ENCODE results near the gene REM2.

Gene REM2, protein sequence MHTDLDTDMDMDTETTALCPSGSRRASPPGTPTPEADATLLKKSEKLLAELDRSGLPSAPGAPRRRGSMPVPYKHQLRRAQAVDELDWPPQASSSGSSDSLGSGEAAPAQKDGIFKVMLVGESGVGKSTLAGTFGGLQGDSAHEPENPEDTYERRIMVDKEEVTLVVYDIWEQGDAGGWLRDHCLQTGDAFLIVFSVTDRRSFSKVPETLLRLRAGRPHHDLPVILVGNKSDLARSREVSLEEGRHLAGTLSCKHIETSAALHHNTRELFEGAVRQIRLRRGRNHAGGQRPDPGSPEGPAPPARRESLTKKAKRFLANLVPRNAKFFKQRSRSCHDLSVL

DNA sequence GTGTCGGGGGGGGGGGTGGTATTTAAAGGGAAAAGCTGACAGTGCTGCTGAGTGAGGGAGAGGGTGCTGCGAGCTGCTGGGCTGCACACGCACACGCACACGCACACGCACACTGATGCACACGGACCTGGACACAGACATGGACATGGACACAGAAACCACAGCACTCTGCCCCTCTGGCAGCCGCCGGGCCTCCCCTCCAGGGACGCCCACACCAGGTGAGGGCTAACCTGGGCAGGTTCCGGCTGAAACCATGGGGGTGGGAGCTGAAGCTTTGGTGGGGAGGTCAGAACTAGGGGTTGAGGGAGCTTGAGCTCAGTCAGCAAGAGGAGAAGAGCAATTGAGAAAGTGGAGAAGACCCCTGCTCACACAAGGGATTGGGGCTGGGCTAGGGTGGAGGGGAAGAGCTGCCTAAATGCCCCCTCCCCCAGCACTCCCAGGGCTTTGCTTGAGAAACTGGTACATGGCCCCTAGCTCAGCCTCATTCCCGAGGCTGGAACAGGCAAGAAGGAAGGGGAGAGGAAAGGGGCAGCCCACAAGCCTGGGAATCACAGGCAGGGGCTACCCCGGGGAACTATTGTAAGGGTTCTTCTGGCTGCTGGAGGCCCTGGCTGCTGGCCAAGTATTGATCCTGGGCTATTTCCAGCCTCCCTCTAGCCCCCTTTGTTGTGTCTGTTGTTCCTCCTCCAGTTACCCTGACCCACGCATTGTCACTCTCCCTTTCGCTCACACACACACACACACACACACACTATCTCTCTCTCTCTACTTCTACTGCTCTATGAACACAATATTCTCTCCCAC is at the start of gene REM2:
Gene REM2 (plus strand): TSS at position 50 of the 804 bp plus-strand sequence. CDS start 66 bp downstream, at position 116.
- DNase-seq (ENCODE audit: low read depth in 3 of 3, low spot score in 1 of 3): no peak

DNA sequence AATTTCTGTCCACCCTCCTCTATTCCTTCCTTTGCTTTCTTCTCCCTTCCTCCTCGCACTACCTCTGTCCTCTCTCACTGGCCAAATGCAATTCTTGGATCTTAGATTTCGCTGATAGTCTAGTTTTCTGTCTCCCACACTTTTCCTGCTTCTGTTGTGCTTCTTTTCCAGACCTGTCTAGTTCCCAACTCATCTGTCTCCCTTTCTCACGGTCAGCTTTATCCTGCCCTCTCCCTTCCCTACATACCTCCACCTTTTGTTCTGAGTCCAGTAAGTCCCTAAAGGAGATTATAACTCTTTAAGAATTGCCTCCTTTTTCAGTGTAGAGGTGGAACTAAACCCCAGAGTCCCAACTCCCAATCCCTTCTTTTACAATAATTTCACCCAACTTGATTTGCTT is 47.5 kb upstream of the REM2 start:
- no peak for DNase-seq (ENCODE audit: low read depth in 3 of 3, low spot score in 1 of 3)

DNA sequence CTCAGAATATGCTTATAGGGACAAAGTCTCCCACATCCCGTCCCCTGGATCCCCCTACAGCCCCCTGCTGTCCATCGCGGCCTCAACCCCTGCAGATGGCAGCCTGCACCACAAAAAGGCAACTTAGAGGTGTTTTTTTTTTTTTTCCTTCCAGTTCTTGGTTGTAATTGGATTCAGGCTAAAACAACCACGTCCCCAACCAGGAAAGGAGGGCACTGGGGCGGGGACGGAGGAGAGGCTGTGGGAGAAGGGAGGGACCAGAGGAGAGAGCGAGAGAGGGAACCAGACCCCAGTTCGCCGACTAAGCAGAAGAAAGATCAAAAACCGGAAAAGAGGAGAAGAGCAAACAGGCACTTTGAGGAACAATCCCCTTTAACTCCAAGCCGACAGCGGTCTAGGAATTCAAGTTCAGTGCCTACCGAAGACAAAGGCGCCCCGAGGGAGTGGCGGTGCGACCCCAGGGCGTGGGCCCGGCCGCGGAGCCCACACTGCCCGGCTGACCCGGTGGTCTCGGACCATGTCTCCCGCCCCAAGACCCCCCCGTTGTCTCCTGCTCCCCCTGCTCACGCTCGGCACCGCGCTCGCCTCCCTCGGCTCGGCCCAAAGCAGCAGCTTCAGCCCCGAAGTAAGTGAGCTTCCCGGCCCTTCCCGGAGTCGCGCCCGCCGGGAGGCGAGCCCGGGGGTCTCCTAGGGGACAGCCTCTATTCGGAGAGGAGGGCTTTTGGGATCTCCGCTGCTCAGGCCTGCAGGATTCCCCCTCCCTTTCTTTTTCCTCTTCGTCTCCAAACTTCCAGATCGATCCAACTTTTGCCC is 46.5 kb upstream of the REM2 start, which contains the start of gene MMP14:
Gene MMP14 (plus strand): TSS at position 285 of the 813 bp plus-strand sequence. CDS start 233 bp downstream, at position 518.
- no peak for DNase-seq (ENCODE audit: low read depth in 3 of 3, low spot score in 1 of 3)

DNA sequence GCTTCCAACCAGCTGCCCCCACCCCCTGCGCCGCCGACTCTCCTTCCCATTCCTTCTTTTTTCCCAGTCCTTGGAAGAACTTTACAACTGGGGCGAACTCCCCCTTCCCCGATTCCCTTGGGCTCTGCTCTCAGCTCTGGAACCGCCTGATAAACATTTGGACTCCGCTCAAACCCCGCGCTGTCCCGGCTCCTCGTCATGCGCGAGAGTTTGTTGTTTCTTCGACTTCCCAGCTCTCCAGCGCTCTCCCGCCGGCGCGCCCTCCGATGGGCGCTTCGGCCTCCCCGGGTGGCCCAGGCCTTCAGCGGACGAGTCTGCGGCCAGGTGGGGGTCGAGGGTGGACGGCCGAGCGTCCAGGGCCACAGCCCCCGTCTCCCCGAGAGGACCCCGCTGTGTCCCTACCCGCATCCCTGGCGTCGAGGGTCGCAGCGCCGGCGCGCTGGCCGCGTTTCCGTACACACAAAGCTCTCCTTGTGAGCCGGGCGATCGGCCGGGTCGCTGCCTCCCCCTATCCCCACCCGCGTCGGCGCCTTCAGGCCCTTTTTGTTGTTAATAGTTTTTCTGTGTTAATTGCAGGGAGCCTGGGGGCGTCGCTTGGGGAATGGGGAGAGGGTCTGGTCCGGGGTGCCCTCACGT is 45.8 kb upstream of the REM2 start:
- no peak for DNase-seq (ENCODE audit: low read depth in 3 of 3, low spot score in 1 of 3)

DNA sequence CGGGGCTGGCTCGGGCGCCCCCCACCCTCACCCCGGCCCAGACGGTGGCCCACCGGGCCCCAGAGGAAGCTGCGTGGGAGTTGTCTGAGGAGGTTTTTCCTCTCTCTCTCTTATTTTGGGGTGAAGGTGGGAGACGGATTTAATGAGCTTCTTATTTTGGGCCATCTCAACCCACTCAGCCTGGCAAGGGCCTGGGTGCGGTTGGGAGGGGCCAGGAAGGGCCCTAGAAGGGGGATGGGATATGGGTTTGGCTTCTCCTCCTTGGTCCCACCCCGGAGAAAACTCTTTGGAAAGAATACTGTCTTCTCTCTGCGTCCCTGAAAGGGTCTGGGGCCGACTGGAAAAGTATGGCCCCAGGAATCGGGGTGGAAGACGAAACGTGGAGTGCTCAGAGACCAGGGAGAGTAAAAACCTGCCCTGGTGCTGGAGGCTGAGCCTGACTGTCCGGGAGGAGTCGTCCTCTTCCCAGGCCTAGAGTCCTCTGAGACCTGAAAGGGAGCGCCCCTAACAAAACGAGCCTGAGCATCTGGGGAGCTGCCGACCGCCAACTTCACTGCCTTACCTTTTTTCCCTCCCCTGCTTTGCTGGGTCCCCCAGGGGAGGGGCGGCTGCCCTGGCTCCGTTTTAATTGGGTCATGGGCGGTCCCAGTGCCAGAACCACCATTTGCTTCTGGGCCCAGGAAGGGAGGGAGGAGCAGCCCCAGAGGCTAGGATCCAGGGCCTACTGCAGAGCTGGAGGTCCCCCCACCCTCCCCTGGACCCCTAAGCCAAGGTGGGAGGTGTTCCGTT is 45.1 kb upstream of the REM2 start:
- DNase-seq (ENCODE audit: low read depth in 3 of 3, low spot score in 1 of 3): no peak

DNA sequence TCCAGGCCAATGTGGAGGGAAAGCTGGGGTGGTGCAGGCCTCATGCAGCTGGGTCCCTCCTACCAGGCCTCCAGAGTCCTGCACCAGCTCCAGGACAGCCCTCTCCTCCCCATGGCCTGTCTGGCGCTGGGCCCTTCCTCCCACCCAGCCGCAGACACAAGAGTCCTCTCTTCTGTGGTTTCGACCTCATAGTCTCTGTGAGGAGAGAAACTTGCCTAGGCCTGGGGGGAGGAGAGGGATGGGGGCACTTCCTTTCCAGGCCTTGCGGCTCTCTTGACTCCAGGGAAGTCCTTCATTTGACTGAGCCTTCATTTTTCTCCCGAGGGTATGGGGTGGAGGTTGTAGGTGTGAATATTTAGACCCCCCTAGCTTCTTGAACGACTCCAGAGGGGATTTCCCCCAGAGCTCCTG is 44.4 kb upstream of the REM2 start:
- no peak for DNase-seq (ENCODE audit: low read depth in 3 of 3, low spot score in 1 of 3)

DNA sequence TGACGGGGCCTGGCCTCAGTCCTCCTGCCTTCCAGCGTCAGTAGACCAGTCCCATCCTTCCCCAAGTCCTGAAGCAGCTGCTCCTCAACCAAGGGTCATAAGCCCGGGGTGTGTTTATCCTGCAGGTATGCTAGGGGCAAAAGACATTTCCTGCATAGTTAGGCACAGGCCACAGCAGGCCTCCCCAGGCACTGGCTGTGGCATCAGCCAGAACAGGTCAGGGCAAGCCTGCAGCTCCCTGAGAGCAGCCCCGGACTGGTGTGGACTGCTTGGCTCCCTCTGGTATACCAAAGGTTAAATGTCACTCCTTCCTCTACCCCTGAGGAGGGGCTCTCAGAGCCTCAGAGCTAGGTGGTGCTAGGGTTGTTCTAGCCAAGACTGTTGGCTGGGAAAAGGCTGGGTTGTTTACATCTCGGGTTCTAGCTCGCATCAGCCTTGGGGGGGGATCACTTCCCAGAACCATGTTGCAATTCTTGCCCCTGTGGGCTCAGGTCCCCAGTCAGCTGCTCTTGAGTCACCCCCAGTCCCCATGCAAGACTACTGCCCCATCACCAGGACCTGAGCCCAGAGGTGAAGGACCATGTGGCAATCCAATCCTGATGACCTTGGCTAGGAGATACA is 43.8 kb upstream of the REM2 start:
- no peak for DNase-seq (ENCODE audit: low read depth in 3 of 3, low spot score in 1 of 3)

DNA sequence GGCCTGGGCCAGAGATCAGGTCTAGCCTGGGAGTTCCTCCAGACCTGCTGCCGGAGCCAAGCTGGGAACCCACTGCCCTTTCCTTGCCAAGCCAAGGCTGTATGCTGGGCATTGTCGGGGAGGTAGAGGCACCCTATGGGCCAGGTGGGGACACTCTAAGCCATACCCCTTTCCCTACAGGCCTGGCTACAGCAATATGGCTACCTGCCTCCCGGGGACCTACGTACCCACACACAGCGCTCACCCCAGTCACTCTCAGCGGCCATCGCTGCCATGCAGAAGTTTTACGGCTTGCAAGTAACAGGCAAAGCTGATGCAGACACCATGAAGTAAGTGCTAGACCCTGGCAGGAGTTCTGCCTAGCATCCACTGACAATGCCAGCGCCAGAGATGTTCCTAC is 41.7 kb upstream of the REM2 start:
- DNase-seq (ENCODE audit: low read depth in 3 of 3, low spot score in 1 of 3): no peak

DNA sequence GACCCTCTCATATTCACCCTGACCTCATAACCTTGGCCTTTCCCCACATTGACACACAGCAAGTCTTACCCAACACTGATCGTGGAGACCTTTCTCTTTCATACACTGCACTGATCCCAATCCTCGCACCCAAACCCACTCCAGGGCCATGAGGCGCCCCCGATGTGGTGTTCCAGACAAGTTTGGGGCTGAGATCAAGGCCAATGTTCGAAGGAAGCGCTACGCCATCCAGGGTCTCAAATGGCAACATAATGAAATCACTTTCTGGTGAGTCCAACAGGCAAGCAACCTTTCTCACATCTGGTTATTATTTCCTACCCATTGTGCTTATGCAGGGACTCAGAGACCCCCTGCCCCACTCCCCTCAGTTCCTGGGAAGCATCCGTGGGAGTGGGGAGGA is 41.3 kb upstream of the REM2 start:
- DNase-seq (ENCODE audit: low read depth in 3 of 3, low spot score in 1 of 3): no peak

DNA sequence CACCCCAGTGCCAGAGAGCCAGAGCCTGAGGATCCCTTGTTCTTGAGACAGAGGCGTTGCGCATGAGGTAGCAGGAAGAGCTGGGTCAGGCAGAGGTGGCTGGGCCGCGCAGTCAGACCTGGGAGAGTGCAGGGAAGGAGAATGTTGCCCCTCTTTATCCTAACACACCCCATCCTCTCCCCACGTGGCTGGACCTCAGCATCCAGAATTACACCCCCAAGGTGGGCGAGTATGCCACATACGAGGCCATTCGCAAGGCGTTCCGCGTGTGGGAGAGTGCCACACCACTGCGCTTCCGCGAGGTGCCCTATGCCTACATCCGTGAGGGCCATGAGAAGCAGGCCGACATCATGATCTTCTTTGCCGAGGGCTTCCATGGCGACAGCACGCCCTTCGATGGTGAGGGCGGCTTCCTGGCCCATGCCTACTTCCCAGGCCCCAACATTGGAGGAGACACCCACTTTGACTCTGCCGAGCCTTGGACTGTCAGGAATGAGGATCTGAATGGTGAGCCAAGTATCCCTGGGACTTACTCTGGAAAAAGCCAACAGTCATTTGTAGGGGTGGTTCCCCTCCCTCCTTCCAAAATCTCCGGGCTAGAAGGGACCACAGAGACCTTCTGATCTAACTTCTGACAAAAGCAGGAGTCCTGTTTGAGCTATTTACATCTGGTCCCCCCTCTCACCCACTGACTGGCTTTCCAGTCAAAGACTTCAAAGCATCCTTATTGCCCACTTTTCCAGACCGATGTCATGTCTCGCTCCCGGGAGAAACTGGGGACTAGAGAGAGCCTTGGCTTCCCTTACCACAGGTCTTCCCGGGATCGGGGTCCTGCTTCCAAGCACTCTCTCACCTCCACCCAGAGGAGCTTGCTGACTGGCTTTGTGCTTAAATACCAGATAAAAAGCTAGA is 40.6 kb upstream of the REM2 start:
- no peak for DNase-seq (ENCODE audit: low read depth in 3 of 3, low spot score in 1 of 3)

DNA sequence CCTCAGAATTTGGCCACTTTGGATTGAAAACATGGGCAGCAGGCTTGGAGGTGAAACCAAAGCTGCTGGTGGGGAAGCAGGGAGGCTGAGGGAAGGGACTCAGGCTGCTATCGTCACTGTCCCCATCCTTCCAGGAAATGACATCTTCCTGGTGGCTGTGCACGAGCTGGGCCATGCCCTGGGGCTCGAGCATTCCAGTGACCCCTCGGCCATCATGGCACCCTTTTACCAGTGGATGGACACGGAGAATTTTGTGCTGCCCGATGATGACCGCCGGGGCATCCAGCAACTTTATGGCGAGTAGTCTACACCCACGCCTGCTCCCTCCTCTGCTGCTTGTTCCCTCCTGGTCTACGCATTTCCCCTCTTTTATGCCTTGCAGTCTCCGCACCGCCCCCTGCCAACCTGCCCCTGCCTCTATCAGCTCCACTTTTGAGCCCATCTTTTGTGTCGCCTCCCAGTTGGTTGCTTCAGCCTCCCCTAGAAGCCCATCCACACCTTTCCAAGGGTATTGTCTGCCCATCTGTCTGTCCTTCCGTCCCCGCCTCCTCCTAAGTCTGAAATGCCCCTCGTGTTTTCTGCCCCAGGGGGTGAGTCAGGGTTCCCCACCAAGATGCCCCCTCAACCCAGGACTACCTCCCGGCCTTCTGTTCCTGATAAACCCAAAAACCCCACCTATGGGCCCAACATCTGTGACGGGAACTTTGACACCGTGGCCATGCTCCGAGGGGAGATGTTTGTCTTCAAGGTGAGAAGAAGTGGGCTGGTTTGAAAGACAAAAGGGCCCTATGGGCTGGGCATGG is 39.7 kb upstream of the REM2 start:
- DNase-seq (ENCODE audit: low read depth in 3 of 3, low spot score in 1 of 3): no peak

DNA sequence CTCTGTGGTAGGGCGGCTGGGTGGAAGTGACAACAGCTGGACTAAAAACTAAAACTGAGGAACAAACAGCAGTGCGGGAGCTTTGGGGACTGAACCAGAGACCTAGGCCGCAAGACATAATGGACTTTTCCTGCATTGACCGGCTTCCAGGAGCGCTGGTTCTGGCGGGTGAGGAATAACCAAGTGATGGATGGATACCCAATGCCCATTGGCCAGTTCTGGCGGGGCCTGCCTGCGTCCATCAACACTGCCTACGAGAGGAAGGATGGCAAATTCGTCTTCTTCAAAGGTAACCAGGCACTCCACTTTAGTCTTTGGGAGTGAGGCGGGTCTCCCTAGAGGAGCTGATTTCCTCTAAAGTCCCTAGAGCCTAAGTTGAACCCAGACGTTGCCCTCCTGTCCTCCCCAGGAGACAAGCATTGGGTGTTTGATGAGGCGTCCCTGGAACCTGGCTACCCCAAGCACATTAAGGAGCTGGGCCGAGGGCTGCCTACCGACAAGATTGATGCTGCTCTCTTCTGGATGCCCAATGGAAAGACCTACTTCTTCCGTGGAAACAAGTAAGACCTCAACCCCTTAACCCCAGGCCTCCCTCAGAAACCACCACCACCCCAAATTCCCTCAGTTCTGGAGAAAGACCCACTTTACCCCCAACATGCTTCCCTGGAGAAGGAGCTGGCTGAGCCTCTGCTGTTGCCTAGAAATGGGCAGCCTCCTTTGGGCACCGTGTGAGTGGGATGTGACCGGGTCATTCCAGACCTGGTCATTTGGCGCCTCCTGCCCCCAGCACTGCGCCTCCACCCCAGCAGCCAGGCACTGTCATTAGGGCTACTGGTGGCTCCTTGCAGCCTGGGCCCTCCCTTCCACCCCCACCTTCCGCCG is 38.6 kb upstream of the REM2 start:
- no peak for DNase-seq (ENCODE audit: low read depth in 3 of 3, low spot score in 1 of 3)

DNA sequence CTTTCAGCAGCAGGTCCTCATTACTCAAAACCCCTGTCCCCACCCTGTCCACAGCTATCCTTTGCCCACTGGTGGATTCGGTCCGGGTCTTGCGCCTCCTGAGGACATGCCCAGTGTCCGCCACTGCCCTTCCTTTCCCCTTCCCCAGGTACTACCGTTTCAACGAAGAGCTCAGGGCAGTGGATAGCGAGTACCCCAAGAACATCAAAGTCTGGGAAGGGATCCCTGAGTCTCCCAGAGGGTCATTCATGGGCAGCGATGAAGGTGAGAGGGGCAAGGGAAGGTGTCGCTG is 38.0 kb upstream of the REM2 start:
- no peak for DNase-seq (ENCODE audit: low read depth in 3 of 3, low spot score in 1 of 3)

DNA sequence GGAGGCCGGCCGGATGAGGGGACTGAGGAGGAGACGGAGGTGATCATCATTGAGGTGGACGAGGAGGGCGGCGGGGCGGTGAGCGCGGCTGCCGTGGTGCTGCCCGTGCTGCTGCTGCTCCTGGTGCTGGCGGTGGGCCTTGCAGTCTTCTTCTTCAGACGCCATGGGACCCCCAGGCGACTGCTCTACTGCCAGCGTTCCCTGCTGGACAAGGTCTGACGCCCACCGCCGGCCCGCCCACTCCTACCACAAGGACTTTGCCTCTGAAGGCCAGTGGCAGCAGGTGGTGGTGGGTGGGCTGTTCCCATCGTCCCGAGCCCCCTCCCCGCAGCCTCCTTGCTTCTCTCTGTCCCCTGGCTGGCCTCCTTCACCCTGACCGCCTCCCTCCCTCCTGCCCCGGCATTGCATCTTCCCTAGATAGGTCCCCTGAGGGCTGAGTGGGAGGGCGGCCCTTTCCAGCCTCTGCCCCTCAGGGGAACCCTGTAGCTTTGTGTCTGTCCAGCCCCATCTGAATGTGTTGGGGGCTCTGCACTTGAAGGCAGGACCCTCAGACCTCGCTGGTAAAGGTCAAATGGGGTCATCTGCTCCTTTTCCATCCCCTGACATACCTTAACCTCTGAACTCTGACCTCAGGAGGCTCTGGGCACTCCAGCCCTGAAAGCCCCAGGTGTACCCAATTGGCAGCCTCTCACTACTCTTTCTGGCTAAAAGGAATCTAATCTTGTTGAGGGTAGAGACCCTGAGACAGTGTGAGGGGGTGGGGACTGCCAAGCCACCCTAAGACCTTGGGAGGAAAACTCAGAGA is 37.0 kb upstream of the REM2 start:
- DNase-seq (ENCODE audit: low read depth in 3 of 3, low spot score in 1 of 3): no peak

DNA sequence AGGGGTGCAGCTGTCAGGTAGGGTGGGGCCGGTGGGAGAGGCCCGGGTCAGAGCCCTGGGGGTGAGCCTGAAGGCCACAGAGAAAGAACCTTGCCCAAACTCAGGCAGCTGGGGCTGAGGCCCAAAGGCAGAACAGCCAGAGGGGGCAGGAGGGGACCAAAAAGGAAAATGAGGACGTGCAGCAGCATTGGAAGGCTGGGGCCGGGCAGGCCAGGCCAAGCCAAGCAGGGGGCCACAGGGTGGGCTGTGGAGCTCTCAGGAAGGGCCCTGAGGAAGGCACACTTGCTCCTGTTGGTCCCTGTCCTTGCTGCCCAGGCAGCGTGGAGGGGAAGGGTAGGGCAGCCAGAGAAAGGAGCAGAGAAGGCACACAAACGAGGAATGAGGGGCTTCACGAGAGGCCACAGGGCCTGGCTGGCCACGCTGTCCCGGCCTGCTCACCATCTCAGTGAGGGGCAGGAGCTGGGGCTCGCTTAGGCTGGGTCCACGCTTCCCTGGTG is 36.2 kb upstream of the REM2 start:
- no peak for DNase-seq (ENCODE audit: low read depth in 3 of 3, low spot score in 1 of 3)

DNA sequence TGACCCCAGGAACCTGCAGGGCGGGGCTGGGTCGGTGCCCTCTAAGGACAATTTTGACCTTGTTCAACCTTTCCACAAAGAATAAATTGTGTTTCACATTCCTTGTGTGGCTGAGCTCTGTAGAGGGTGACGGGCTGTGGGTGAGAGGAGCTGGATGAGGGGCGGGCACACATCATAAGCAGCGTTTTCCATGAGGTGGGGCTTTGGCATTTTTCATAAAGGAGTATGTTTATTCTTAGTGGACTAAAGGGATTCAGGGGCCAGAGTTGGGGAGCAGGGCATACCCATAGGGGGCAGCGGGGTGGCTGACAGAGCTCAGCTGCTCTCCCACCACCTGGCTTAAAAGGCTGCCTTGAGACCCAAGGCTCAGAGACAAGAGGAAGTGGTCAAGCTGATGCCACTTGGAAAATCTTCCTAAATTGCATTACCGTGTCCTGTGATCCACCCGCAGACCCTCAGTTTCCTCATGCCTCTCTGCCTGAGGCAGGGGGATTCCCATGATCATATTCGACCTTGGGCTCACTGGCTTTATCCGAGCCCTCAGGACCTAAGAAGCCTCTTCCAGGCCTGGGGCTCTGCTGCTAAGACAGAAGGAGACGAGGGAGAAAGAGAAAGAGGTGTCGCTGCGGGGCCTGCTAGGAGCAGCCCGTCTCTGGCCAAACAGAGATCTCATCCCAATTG is 35.2 kb upstream of the REM2 start:
- no peak for DNase-seq (ENCODE audit: low read depth in 3 of 3, low spot score in 1 of 3)
